GM10266 (cell line): ENCODE measurements around the gene RPAP3.
A peak's percentile ranks its signal among the peaks of the same experiment; 100 is the strongest.

Experiments
- DNase-seq: peaks from one replicate; pipeline ENCODE4 v3.0.0; 2012; ENCODE audit errors: extremely low spot score
- CTCF ChIP-seq: IDR thresholded peaks from 2 replicates; pipeline ENCODE4 v1.5.1; 2012; ENCODE audit warnings: mild to moderate bottlenecking, low read depth; ENCODE audit not compliant: control insufficient read depth, insufficient read depth; ENCODE audit errors: missing control alignments

The RPAP3 gene

GRCh38 chr12:47705566-47706425 is at the start of gene RPAP3:
RPAP3 (minus strand) TSS chr12:47706030; CDS start chr12:47702840, 3,190 bp downstream.
- peak; percentile 93 for DNase-seq
- TF ChIP-seq CTCF = peak; percentile 50

- no peak for DNase-seq
- TF ChIP-seq CTCF = no peak
Observed at GRCh38 chr12:47754881-47755280, 49.1 kb upstream of the RPAP3 start.

- DNase-seq = no peak
- no peak for TF ChIP-seq CTCF
Observed at GRCh38 chr12:47754126-47754525, 48.3 kb upstream of the RPAP3 start.

- TF ChIP-seq CTCF = no peak
- no peak for DNase-seq
Observed at GRCh38 chr12:47753021-47754001, 47.5 kb upstream of the RPAP3 start.

GRCh38 chr12:47752552-47752951 is 46.7 kb upstream of the RPAP3 start:
- no peak for TF ChIP-seq CTCF
- no peak for DNase-seq

- DNase-seq = no peak
- TF ChIP-seq CTCF = no peak
Observed at GRCh38 chr12:47752121-47752520, 46.3 kb upstream of the RPAP3 start.
